Measurements from ENCODE around the gene CYP24A1. TPM values are rescaled to one million over a fixed set of nuclear protein-coding genes. Genes with fewer than 3 reads are reported as not detected.

Gene CYP24A1
- total and polyA plus RNA-seq, 2 donors (not counting 1 experiment from before 2014, with no cell fraction given), result not detected

DNA sequence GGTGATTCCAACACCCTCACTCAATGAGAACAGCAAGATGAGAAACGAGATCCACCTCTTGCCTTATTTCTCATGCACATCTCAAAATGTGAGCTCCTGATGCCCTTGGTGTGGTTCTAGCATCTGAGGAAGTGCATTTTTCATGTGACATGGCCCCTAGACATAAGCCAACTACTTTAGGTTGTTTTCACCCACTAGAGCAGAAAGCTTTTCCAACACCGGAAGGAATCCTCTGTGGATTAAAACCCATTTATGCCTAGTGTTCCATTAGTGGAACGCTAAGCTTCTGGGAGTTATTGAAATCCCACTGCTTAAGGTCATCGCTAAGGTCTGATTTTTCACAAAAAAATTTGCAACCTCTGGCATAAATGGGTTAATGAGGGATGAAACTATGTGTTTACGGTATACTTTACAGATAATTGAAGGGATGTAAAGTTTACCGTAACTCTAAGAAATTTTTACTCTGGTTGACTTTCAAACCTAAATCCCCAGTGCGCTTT, 24.0 kb downstream of the CYP24A1 start:
- DNase-seq (no peak), ATAC-seq (ENCODE audit: low read depth) (no peak)
- Histone ChIP-seq H3K4me3 (ENCODE audit: control extremely low read depth in 1 of 5, extremely low read depth in 1 of 5, insufficient read depth in 1 of 5, low read depth in 2 of 5, low read length in 4 of 5) (no peak overlapping the region), H4K20me1 (ENCODE audit: control insufficient read depth, insufficient read depth, low read length, poor library complexity, severe bottlenecking) (no peaks in the 10 kb centered on the region), H3K4me2 (replicated peaks; ENCODE audit: low read depth, low read length, poor library complexity, severe bottlenecking) (no peak overlapping the region), H3K9me3 (ENCODE audit: control extremely low read depth in 1 of 3, control insufficient read depth in 2 of 3, insufficient read depth in 1 of 3, low read length in 2 of 3) (no peaks in the 10 kb centered on the region), H3K36me3 (replicated peaks in 1 of 2; ENCODE audit: control extremely low read depth in 1 of 2, control insufficient read depth in 1 of 2, extremely low read depth in 1 of 2, insufficient read depth in 2 of 2, low read length in 1 of 2) (no peaks in the 10 kb centered on the region), H3K4me1 (ENCODE audit: control insufficient read depth in 2 of 2, insufficient read depth in 2 of 2, low read length in 2 of 2) (no peaks in the 10 kb centered on the region), H3K79me2 (ENCODE audit: control insufficient read depth, insufficient read depth, low read length) (no peaks in the 10 kb centered on the region), H3K27me3 (replicated peaks in 1 of 4; ENCODE audit: control extremely low read depth in 1 of 4, control insufficient read depth in 3 of 4, insufficient read depth in 4 of 4, low read length in 3 of 4) (peaks cover 0 to 2% (median 0%) of the 10 kb centered on the region in 4 experiments), H3K9ac (ENCODE audit: low read length) (no peak overlapping the region), H3K27ac (ENCODE audit: low read length in 2 of 2) (no peak overlapping the region), H2AFZ (ENCODE audit: insufficient read depth, low read depth, low read length, poor library complexity, severe bottlenecking) (no peak overlapping the region)
- TF ChIP-seq, protein P1, sequence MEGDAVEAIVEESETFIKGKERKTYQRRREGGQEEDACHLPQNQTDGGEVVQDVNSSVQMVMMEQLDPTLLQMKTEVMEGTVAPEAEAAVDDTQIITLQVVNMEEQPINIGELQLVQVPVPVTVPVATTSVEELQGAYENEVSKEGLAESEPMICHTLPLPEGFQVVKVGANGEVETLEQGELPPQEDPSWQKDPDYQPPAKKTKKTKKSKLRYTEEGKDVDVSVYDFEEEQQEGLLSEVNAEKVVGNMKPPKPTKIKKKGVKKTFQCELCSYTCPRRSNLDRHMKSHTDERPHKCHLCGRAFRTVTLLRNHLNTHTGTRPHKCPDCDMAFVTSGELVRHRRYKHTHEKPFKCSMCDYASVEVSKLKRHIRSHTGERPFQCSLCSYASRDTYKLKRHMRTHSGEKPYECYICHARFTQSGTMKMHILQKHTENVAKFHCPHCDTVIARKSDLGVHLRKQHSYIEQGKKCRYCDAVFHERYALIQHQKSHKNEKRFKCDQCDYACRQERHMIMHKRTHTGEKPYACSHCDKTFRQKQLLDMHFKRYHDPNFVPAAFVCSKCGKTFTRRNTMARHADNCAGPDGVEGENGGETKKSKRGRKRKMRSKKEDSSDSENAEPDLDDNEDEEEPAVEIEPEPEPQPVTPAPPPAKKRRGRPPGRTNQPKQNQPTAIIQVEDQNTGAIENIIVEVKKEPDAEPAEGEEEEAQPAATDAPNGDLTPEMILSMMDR (IDR thresholded peaks at IDR 0.05), result no peak
- no peak for TF ChIP-seq EZH2 (IDR thresholded peaks at IDR 0.05; ENCODE audit: borderline replicate concordance, insufficient read depth, low read depth, low read length, poor library complexity, severe bottlenecking)
- Mint-ChIP-seq H3K27me3 (peaks cover 21% of the 10 kb centered on the region), H3K4me1 (no peaks in the 10 kb centered on the region), H3K4me3 (no peak overlapping the region), H3K27ac (no peak overlapping the region), H3K9me3 (ENCODE audit: insufficient read depth) (no peaks in the 10 kb centered on the region)
- ChIA-PET CTCF (no interaction called here), POLR2A (no interaction called here)
- intact Hi-C loops (cut with micrococcal nuclease), result no loop called here
- 90% methylated on average over 4 of the region's 7 CpGs for WGBS (ENCODE audit: insufficient coverage)

DNA sequence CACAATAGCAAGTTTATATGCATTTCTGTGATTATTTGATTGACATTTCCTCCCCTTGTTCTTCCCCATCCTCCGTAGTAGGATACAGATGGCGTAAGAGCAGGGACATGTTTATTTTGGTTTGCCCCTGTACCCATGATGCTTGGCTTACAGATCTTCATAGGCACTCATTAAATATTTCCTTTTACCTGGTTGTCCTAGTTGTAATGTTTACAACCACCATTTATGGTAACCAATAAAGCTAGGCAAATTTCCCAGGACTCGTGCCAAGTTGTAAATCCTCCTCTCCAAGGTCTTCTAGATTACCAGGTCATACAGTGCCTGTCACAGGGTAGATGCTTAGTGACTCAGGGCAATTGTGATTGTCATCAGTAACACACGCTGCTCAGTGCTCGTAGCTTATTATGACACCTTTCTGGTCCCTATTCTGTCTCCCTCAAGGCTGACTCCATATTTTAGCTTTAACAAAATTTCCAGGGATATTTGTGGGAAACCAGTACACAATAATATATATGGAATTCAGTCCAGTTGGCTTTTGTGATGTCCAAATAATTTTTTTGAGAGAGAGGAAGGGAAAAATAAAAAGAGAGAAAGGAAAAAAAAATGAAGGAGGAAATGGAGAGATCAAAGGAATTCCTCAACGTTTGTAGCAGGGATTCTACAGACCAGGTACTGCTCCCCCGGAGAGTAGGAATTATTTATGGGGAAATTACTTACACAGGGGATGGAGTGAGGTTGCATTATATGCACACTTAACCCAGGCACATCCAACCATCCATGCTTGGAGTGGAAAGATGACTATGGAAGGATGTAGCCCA, 24.6 kb downstream of the CYP24A1 start:
- Histone ChIP-seq H3K4me2 (replicated peaks; ENCODE audit: low read depth, low read length, poor library complexity, severe bottlenecking) (no peak overlapping the region), H3K27me3 (replicated peaks in 1 of 4; ENCODE audit: control extremely low read depth in 1 of 4, control insufficient read depth in 3 of 4, insufficient read depth in 4 of 4, low read length in 3 of 4) (peaks cover 0 to 2% (median 0%) of the 10 kb centered on the region in 4 experiments), H3K27ac (ENCODE audit: low read length in 2 of 2) (no peak overlapping the region), H4K20me1 (ENCODE audit: control insufficient read depth, insufficient read depth, low read length, poor library complexity, severe bottlenecking) (no peaks in the 10 kb centered on the region), H3K79me2 (ENCODE audit: control insufficient read depth, insufficient read depth, low read length) (no peaks in the 10 kb centered on the region), H3K36me3 (replicated peaks in 1 of 2; ENCODE audit: control extremely low read depth in 1 of 2, control insufficient read depth in 1 of 2, extremely low read depth in 1 of 2, insufficient read depth in 2 of 2, low read length in 1 of 2) (no peaks in the 10 kb centered on the region), H3K4me3 (ENCODE audit: control extremely low read depth in 1 of 5, extremely low read depth in 1 of 5, insufficient read depth in 1 of 5, low read depth in 2 of 5, low read length in 4 of 5) (no peak overlapping the region), H3K9ac (ENCODE audit: low read length) (no peak overlapping the region), H3K9me3 (ENCODE audit: control extremely low read depth in 1 of 3, control insufficient read depth in 2 of 3, insufficient read depth in 1 of 3, low read length in 2 of 3) (no peaks in the 10 kb centered on the region), H2AFZ (ENCODE audit: insufficient read depth, low read depth, low read length, poor library complexity, severe bottlenecking) (no peak overlapping the region), H3K4me1 (ENCODE audit: control insufficient read depth in 2 of 2, insufficient read depth in 2 of 2, low read length in 2 of 2) (no peaks in the 10 kb centered on the region)
- ATAC-seq (ENCODE audit: low read depth) (no peak), DNase-seq (no peak)
- intact Hi-C loops (cut with micrococcal nuclease), result no loop called here
- peaks cover 21% of the 10 kb centered on the region for H3K27me3 Mint-ChIP-seq
- TF ChIP-seq, protein P1 (IDR thresholded peaks at IDR 0.05), result no peak
- TF ChIP-seq EZH2 (IDR thresholded peaks at IDR 0.05; ENCODE audit: borderline replicate concordance, insufficient read depth, low read depth, low read length, poor library complexity, severe bottlenecking), result no peak
- ChIA-PET POLR2A (no interaction called here), CTCF (no interaction called here)
- H3K27ac Mint-ChIP-seq, result no peak overlapping the region
- no peaks in the 10 kb centered on the region for H3K9me3 Mint-ChIP-seq (ENCODE audit: insufficient read depth)
- WGBS (ENCODE audit: insufficient coverage), result 80% methylated on average over 1 of the region's 7 CpGs
- H3K4me1 Mint-ChIP-seq, result no peaks in the 10 kb centered on the region
- no peak overlapping the region for H3K4me3 Mint-ChIP-seq

All from B cell (primary cell).